Psoas muscle (tissue), 8 donors: Measurements from ENCODE around the gene ANO1. TPM values are rescaled to one million over a fixed set of nuclear protein-coding genes. Genes with fewer than 3 reads are reported as not detected.

ENCODE experiments used
- ATAC-seq, 4 donors: fragments of 200-7000 bp; cut with Tn5 transposase; one replicate each; pipeline ENCODE4 v1.9.1; 2020; ENCODE audit warnings: moderate library complexity in 3 of 4, mild to moderate bottlenecking in 2 of 4
- DNase-seq, 2 donors: peaks; one replicate each; pipeline ENCODE4 v3.0.0-alpha.2; 2020
- H3K27ac ChIP-seq: fragments of 200-600 bp; one replicate; pipeline ENCODE4 v1.8.0; 2022
- H3K27me3 ChIP-seq, 3 donors: fragments of 200-600 bp in 1 of 3; one replicate each; pipeline versions ENCODE4 v1.6.1 to v1.8.0; 2013 to 2022; ENCODE audit warnings: low read length in 2 of 3, mild to moderate bottlenecking in 2 of 3, moderate library complexity in 1 of 3; ENCODE audit not compliant: insufficient read depth in 3 of 3
- H3K36me3 ChIP-seq, 2 donors: fragments of 200-600 bp in 1 of 2; one replicate each; pipeline versions ENCODE4 v1.6.1 to v1.8.0; 2013 to 2022; ENCODE audit warnings: low read depth in 1 of 2, mild to moderate bottlenecking in 1 of 2, moderate library complexity in 1 of 2; ENCODE audit not compliant: insufficient read depth in 1 of 2
- H3K4me1 ChIP-seq: fragments of 200-600 bp; one replicate; pipeline ENCODE4 v1.8.0; 2022
- H3K4me3 ChIP-seq: fragments of 200-600 bp; one replicate; pipeline ENCODE4 v1.8.0; 2022; ENCODE audit warnings: mild to moderate bottlenecking
- H3K9me3 ChIP-seq: fragments of 200-600 bp; one replicate; pipeline ENCODE4 v1.8.0; 2022
- WGBS, 3 donors: extraction: QIAGEN DNeasy Blood & Tissue Kit; methylation state at CpG; one replicate each; pipeline versions ENCODE4 v1.1.6 to v1.1.7; 2013; 5-methylcytosine and 5-hydroxymethylcytosine counted together
- intact Hi-C, 2 donors: fragments of 100-400 bp; cut with DNase I; formaldehyde crosslinking; loops; one replicate each; pipeline versions ENCODE4 v1.11.0 to v1.14.2; 2022
- polyA plus RNA-seq, 3 donors: library from polyadenylated mRNA; stranded (reverse); fragments of 200-250 nt; gene quantifications; one replicate each; pipeline ENCODE4 v1.2.3, GENCODE V29; 2013
- total RNA-seq, 4 donors: library from RNA; stranded (reverse); fragmentation: NEBNext Ultra II Directional in 2 of 4; extraction: Animal tissue kit (Norgen Biotek cat#: 25700) in 2 of 4; gene quantifications; one replicate each; pipeline versions ENCODE4 v1.2.1 to v1.2.4, GENCODE V29; 2021 to 2023
- TF ChIP-seq, protein P1 (sequence below): fragments of 200-600 bp; IDR thresholded peaks from one replicate; pipeline ENCODE4 v1.8.0; 2022; ENCODE audit warnings: antibody characterized with exemption
- donor health status: healthy with polysubstance abuse.
- donor health status: DM: no; HTN: no; CAD: no; lungs with moderate emphysema.
- donor health status: Bipolar disorder and iron deficiency.
- donor health status: healthy.
- donor health status: DM: yes; HTN: yes; CAD: no.
- donor health status: DM: no; HTN: no; CAD: no.
- donor health status: DM: no; HTN: no; CAD: no.
- donor health status: DM: yes; HTN: yes; CAD: no.

ANO1 gene
- total and polyA plus RNA-seq, 7 donors = 2.2 to 11.3 (median 8.7) TPM

DNA sequence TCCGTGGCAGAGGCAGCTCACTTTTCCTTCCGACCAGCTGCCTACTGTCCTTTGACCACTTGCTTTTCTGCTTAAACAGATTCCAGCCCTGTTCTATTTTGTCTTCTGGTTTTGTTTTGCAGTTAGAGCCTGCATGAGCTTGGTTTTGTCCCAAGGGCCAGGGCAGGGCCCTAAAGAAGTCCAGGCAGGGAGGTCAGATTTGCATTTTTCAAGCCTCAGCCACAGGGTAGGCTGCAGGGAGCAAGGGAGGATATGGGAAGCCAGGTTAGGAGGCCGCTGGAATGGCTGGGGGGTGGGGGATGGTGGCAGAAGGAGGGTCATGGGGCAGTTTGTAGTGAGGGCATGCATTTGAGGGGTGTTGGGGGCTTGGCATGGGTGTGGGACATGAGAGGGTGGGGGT is 148.1 kb downstream of the ANO1 start:
- no peak for DNase-seq
- no peak overlapping the region for H3K27ac ChIP-seq
- H3K27me3 ChIP-seq = no peaks in the 10 kb centered on the region
- peak in 1 of 4 donors; percentile 16 for ATAC-seq
- TF ChIP-seq, protein P1, sequence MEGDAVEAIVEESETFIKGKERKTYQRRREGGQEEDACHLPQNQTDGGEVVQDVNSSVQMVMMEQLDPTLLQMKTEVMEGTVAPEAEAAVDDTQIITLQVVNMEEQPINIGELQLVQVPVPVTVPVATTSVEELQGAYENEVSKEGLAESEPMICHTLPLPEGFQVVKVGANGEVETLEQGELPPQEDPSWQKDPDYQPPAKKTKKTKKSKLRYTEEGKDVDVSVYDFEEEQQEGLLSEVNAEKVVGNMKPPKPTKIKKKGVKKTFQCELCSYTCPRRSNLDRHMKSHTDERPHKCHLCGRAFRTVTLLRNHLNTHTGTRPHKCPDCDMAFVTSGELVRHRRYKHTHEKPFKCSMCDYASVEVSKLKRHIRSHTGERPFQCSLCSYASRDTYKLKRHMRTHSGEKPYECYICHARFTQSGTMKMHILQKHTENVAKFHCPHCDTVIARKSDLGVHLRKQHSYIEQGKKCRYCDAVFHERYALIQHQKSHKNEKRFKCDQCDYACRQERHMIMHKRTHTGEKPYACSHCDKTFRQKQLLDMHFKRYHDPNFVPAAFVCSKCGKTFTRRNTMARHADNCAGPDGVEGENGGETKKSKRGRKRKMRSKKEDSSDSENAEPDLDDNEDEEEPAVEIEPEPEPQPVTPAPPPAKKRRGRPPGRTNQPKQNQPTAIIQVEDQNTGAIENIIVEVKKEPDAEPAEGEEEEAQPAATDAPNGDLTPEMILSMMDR = no peak
- H3K4me1 ChIP-seq = no peaks in the 10 kb centered on the region
- intact Hi-C loops = no loop called here
- H3K36me3 ChIP-seq = no peaks in the 10 kb centered on the region
- WGBS, 3 donors = 47 to 70% (median 55%) methylated on average over 3 of the region's 3 CpGs
- no peak overlapping the region for H3K4me3 ChIP-seq
- no peaks in the 10 kb centered on the region for H3K9me3 ChIP-seq

DNA sequence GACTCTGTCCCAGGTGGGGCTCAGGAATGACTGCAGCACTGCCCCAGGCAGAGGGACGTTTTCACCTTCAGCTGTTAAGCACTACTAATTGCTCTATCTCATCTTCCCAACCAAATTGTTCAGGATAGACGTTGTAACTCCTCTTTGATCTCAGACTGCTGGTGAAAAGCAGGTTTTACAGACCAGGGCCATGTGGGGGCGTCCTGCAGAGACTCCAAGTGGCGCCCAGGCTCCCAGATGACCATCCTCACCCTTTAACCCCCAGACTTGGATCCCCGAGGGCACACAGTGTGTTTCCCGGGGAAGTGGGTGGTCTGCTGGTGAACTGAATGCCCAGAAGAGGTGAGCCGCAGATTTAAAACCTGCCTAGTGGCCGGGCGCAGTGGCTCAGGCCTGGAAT is 148.8 kb downstream of the ANO1 start:
- intact Hi-C loops = no loop called here
- H3K9me3 ChIP-seq = no peaks in the 10 kb centered on the region
- no peak for ATAC-seq
- 55 to 65% (median 60%) methylated on average over 9 of the region's 9 CpGs for WGBS, 3 donors
- TF ChIP-seq, protein P1 = no peak
- H3K27me3 ChIP-seq = no peaks in the 10 kb centered on the region
- no peak for DNase-seq
- no peaks in the 10 kb centered on the region for H3K4me1 ChIP-seq
- no peak overlapping the region for H3K4me3 ChIP-seq
- H3K36me3 ChIP-seq = no peaks in the 10 kb centered on the region
- H3K27ac ChIP-seq = no peak overlapping the region

DNA sequence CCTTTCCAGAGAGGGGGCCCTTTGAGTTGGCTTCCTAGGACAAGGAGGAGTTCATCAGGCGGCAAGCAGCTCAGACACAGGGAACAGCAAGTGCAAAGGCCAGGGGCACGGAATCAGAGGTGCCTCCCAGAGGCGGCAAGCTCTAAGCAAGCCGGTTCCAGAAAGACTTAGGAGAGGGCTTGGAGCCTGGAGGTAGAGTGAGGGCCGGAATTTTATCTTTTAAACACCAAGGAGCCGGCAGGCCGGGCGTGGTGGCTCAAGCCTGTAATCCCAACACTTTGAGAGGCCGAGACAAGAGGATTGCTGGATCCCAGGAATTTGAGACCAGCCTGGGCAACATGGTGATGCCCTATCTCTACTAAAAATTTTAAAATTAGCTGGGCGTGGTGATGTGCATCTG is 151.6 kb downstream of the ANO1 start:
- intact Hi-C loops = no loop called here
- Histone ChIP-seq H3K4me1 (no peaks in the 10 kb centered on the region), H3K9me3 (no peaks in the 10 kb centered on the region), H3K27ac (no peak overlapping the region), H3K36me3 (no peaks in the 10 kb centered on the region), H3K4me3 (no peak overlapping the region), H3K27me3 (peaks cover 0 to 2% (median 0%) of the 10 kb centered on the region in 3 donors)
- TF ChIP-seq, protein P1 = no peak
- ATAC-seq = no peak
- 89 to 95% (median 90%) methylated on average over 10 of the region's 10 CpGs for WGBS, 3 donors
- DNase-seq = no peak

DNA sequence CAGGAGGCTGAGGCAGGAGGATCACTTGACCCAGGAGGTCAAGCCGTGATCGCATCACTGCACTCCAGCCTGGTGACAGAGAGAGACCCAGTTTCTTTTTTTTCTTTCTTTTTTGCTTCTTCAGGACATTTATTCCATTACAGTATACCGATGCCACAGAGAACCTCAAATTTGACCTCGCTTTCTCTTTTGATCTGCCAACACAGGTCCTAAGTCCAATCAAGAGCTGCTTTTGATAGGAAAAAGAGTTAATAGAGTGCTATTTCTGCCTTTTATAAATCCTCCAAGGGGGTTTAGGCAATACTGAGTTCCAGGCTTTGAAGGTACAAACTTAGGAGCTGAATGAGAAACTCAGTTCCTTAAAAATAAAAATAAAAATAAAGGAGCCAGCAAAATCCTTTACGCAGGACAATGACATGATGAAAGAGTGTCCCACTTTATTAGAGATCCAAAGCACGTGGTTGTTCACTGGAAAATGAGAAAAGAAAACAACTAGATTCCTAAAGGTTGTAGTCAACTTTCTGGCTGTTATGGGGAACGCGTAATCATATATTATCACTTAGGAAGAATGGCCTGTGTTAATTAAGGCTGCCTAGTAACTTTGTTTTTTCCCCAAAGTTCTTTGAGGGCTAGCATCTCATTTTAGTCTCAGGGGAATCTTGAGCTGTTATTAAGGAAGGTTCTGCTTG is 152.2 kb downstream of the ANO1 start:
- no peak for ATAC-seq
- 84 to 89% (median 86%) methylated on average over 8 of the region's 8 CpGs for WGBS, 3 donors
- no peak for DNase-seq
- no peaks in the 10 kb centered on the region for H3K4me1 ChIP-seq
- TF ChIP-seq, protein P1 = no peak
- H3K4me3 ChIP-seq = no peak overlapping the region
- no peaks in the 10 kb centered on the region for H3K36me3 ChIP-seq
- H3K27me3 ChIP-seq = peaks cover 0 to 2% (median 0%) of the 10 kb centered on the region in 3 donors
- H3K9me3 ChIP-seq = no peaks in the 10 kb centered on the region
- H3K27ac ChIP-seq = no peak overlapping the region
- intact Hi-C loops = no loop called here
